Cardiac fibroblast (primary cell): ENCODE measurements around the gene ZNF101.

ENCODE experiments used
- DNase-seq, 2 donors: peaks; one replicate each; pipeline versions ENCODE4 v3.0.0 to v3.0.0-alpha.2; 2010; ENCODE audit warnings: low read depth in 2 of 2
- H3K4me3 ChIP-seq, 2 donors: replicated peaks in 1 of 2; 1 replicate in 1 of 2; 2 replicates in 1 of 2; pipeline ENCODE4 v1.5.1; 2011; ENCODE audit warnings: low read depth in 2 of 2, low read length in 2 of 2, mild to moderate bottlenecking in 2 of 2, moderate library complexity in 1 of 2
- TF ChIP-seq, protein P1 (sequence below): IDR thresholded peaks from one replicate; pipeline ENCODE4 v1.5.1; 2011; ENCODE audit warnings: low read depth, mild to moderate bottlenecking, low read length, inconsistent platforms

Gene ZNF101

DNA sequence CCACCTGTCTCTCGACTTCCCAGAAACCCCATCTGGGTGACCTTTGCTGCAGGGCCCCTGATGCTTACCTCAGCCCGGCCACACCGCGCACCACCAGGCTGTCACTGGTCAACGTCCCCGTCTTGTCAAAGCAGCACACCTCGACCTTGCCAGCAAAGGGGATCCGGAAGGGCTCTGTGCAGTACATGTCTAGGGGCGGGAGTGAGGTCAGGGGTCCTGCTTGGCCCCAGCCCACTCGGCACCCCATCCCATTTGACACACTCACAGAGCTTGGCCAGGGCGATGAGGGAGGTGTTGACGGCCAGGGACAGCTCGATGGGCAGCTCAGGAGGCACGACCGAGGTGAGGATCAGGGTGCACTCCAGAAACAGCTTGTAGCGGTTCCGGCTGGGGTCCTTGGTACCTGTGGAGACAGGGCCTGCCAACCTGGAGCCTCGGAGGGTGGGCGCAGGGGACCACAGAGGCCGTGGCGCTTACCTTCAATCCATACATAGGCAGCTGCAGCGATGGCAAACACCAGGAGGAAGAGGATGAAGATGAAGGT is 13.5 kb upstream of the ZNF101 start:
- TF ChIP-seq, protein P1, sequence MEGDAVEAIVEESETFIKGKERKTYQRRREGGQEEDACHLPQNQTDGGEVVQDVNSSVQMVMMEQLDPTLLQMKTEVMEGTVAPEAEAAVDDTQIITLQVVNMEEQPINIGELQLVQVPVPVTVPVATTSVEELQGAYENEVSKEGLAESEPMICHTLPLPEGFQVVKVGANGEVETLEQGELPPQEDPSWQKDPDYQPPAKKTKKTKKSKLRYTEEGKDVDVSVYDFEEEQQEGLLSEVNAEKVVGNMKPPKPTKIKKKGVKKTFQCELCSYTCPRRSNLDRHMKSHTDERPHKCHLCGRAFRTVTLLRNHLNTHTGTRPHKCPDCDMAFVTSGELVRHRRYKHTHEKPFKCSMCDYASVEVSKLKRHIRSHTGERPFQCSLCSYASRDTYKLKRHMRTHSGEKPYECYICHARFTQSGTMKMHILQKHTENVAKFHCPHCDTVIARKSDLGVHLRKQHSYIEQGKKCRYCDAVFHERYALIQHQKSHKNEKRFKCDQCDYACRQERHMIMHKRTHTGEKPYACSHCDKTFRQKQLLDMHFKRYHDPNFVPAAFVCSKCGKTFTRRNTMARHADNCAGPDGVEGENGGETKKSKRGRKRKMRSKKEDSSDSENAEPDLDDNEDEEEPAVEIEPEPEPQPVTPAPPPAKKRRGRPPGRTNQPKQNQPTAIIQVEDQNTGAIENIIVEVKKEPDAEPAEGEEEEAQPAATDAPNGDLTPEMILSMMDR: no peak
- no peak overlapping the region for H3K4me3 ChIP-seq
- DNase-seq: no peak

DNA sequence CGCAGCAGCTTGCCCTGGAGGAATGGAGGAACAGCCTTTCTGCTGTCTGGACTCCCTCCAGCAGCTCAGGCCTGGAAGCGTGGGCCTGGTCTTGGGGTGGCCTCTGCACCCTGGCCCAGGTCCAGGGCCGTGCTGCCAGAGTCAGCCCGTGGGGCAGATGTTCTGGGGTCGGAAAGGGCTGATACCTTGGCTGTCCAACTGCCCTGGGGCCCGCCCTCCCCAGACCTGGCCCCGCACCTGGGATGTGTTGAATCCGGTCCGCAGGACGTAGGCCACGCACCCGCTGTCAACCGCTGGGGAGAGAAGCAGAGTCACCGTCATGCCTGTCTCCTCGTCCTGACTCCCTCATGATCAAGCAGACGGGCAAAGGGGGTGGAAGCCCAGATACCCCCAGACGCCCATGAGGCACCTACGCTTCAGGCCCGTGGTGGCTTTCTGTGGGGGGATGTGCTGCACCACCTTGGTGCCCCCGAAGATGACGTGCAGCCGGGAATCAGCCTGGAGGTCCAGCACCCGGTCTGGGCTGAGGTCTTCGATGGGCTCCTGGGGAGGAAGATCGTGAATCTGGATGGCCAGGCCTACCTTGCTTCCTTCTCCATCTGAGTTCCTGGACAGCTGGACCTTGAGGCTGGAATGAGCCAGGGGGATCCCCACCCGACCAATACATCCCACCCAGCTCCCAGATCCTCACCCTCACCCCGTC is 12.8 kb upstream of the ZNF101 start:
- no peak for DNase-seq
- no peak overlapping the region for H3K4me3 ChIP-seq
- TF ChIP-seq, protein P1: no peak

DNA sequence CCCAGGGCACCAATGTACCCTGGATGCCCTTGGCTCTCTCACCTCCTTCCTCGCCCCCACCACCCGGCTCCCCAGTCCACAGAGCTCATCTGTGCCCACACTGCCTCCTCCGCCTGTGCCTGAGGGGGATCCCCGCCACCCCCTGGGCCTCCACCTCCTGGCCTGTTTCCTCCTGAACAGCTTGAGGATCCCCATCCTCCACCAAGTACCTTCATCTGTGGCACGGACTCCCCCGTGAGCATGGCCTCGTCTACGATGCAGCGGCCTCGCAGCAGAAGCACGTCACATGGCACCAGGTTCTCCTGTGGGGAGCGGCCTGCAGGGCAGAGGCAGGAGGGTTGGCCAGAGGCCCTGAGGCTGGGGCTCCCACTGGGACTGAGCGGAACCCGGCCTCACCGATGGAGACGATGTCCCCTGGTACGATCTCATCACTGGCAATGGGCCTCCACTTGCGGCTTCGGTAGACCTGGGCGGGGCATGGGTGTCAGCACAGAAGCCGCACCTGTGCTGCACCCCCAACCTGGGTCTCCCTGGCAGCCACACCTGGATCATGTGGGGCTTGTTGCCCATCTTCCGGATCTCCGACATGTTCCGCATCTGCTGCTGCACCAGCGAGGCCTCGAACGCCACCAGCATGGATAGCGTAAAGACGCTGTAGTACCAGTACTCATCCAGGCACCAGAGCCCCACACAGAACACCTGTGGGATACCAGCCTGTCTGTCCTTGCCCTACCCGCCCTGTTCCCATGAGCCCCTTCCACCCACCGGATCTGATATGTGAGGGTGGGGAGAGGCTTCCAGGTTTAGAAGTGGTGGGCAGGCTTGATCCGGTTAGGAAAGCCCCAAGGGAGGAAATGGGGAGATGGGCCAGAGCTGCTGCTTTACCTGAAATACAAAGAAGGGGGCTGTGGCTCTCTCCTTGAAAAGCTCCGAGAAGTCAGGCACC is 11.9 kb upstream of the ZNF101 start:
- TF ChIP-seq, protein P1: no peak
- H3K4me3 ChIP-seq: no peak overlapping the region
- DNase-seq: no peak

DNA sequence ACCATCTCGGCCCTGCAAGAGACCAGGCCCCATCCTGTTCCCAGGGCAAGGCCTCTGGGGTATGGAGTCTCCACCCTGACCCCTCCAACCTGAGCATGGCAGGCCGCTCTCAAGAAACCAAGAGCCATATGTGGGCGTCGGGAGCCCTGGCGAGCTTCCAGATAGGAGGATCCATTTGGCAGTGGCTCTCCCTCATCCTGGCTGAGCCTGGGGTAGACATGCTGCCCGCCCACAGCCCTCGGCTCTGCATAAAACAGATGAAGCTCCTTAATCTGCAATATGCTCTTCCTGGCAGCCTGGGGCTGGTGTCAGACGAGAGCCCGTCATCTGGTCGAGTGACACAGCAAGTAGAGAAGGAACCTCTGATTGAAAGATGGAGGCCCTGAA is 11.2 kb upstream of the ZNF101 start:
- DNase-seq: peak in 1 of 2 donors; percentile 11
- TF ChIP-seq, protein P1: no peak

DNA sequence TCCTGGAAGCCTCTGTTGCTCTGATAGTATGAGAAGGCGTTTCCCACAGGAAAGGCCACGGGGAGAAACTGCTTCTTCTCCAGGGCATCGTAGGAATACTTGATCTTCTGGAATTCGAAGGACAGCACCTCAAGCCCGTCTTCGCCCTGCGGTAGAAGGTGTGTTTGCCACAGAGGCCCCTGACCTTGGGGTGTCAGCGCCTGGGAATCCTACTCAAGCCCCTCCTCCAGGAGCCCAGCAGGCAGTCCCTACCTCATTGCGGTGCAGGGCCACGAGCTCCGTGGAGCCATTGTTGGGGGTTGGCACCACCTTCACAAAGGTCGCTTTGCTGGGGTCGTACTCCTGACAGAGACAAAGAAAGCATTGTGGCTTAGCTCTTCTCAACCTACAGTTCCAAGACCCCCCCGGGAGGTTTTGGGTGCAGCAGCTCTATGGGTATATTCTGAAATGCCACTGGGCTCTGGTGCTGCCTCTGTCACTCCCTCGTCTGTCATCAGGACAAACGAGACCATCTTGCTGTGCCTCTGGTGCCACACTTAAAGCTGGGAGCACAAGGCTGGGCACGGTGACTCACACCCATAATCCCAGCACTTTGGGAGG is 8.9 kb upstream of the ZNF101 start:
- TF ChIP-seq, protein P1: no peak
- no peak for DNase-seq
- no peak overlapping the region for H3K4me3 ChIP-seq

More for the DNA sequence above, 11.2 kb upstream of the ZNF101 start:
- H3K4me3 ChIP-seq: no peak overlapping the region

DNA sequence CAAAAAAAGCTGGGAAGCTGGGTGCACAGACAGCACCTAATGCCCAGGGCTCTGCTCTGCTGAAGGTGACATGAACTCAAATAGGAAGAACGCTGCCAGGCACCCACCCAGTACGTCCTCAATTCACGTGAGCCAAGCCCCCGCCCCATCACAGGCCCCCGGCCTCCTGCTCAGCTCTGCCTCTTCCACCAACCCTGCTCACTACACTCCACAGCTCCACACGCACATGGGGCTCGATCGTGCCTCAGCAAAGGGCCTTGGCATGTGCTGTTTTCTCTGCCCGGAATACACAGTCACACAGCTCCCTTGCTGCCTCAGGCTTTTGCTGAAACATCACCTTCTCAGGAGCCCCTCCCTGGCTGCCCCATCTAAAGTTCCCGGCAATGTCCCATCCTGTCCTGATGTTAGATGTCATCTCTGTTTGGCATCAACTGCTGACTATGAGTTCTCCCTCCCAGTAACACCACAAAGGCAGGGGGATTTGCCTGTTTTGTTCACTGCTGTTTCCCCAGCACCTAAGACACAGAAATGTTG is 7.4 kb upstream of the ZNF101 start:
- TF ChIP-seq, protein P1: no peak
- H3K4me3 ChIP-seq: no peak overlapping the region
- DNase-seq: no peak
